Ishikawa (cell line): ENCODE data around the gene BMP10.

ENCODE experiments used
- CEBPB ChIP-seq: IDR thresholded peaks from 2 replicates; pipeline ENCODE4 v1.6.1; 2012
- CREB1 ChIP-seq: IDR thresholded peaks from 2 replicates; pipeline ENCODE4 v1.6.1; 2012; ENCODE audit warnings: low read depth
- EGR1 ChIP-seq: IDR thresholded peaks from 2 replicates; pipeline ENCODE4 v1.6.1; 2012
- EP300 ChIP-seq: IDR thresholded peaks from 2 replicates; pipeline ENCODE4 v1.6.1; 2012; ENCODE audit warnings: borderline replicate concordance
- FOXM1 ChIP-seq: IDR thresholded peaks from 2 replicates; pipeline ENCODE4 v1.6.1; 2012; ENCODE audit warnings: low read depth, borderline replicate concordance
- NFIC ChIP-seq: IDR thresholded peaks from 2 replicates; pipeline ENCODE4 v1.6.1; 2012
- RAD21 ChIP-seq: IDR thresholded peaks from 2 replicates; pipeline ENCODE4 v1.6.1; 2012; ENCODE audit warnings: low read depth
- TAF1 ChIP-seq: IDR thresholded peaks from 2 replicates; pipeline ENCODE4 v1.6.1; 2012; ENCODE audit warnings: low read depth, mild to moderate bottlenecking
- TCF12 ChIP-seq: IDR thresholded peaks from 2 replicates; pipeline ENCODE4 v1.6.1; 2012; ENCODE audit warnings: low read depth
- TEAD4 ChIP-seq: IDR thresholded peaks from 2 replicates; pipeline ENCODE4 v1.6.1; 2012
- YY1 ChIP-seq: IDR thresholded peaks from 2 replicates; pipeline ENCODE4 v1.6.1; 2012; ENCODE audit warnings: low read depth
- ZBTB7A ChIP-seq: IDR thresholded peaks from 2 replicates; pipeline ENCODE4 v1.6.1; 2012; ENCODE audit warnings: low read depth
- TF ChIP-seq, protein P1 (sequence below): IDR thresholded peaks from 2 replicates; pipeline ENCODE4 v1.6.1; 2012; ENCODE audit warnings: low read depth, mild to moderate bottlenecking
- TF ChIP-seq, protein P2 (sequence below): IDR thresholded peaks from 2 replicates; pipeline ENCODE4 v1.6.1; 2012
- TF ChIP-seq, protein P3 (sequence below): IDR thresholded peaks from 2 replicates; pipeline ENCODE4 v1.6.1; 2012

Gene BMP10

DNA sequence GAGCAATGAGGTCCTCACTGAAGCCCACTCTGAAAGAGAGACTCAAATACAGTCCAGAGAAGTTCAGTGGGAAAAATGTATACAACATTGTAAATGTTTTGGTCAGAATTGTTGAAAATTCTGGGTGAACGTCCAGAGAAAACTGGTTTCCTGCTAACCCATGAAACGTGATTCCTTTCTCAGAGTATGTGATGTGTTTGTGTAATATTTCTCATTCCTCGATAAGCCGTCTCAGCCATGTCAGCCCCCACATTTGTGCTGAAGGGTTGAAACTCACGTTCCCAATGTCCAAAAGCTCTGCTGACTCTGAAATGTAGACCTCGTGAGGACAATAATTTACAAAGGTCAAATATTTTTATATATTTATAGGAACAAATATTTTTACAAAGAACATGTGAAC is 51.6 kb downstream of the BMP10 start:
- TF ChIP-seq YY1 (no peak), EGR1 (no peak), ZBTB7A (no peak), TAF1 (no peak), CEBPB (no peak), NFIC (no peak), EP300 (no peak), TEAD4 (no peak), TCF12 (no peak), CREB1 (no peak)
- TF ChIP-seq, protein P1, sequence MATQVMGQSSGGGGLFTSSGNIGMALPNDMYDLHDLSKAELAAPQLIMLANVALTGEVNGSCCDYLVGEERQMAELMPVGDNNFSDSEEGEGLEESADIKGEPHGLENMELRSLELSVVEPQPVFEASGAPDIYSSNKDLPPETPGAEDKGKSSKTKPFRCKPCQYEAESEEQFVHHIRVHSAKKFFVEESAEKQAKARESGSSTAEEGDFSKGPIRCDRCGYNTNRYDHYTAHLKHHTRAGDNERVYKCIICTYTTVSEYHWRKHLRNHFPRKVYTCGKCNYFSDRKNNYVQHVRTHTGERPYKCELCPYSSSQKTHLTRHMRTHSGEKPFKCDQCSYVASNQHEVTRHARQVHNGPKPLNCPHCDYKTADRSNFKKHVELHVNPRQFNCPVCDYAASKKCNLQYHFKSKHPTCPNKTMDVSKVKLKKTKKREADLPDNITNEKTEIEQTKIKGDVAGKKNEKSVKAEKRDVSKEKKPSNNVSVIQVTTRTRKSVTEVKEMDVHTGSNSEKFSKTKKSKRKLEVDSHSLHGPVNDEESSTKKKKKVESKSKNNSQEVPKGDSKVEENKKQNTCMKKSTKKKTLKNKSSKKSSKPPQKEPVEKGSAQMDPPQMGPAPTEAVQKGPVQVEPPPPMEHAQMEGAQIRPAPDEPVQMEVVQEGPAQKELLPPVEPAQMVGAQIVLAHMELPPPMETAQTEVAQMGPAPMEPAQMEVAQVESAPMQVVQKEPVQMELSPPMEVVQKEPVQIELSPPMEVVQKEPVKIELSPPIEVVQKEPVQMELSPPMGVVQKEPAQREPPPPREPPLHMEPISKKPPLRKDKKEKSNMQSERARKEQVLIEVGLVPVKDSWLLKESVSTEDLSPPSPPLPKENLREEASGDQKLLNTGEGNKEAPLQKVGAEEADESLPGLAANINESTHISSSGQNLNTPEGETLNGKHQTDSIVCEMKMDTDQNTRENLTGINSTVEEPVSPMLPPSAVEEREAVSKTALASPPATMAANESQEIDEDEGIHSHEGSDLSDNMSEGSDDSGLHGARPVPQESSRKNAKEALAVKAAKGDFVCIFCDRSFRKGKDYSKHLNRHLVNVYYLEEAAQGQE = no peak
- TF ChIP-seq, protein P2, sequence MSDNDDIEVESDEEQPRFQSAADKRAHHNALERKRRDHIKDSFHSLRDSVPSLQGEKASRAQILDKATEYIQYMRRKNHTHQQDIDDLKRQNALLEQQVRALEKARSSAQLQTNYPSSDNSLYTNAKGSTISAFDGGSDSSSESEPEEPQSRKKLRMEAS = no peak
- TF ChIP-seq, protein P3, sequence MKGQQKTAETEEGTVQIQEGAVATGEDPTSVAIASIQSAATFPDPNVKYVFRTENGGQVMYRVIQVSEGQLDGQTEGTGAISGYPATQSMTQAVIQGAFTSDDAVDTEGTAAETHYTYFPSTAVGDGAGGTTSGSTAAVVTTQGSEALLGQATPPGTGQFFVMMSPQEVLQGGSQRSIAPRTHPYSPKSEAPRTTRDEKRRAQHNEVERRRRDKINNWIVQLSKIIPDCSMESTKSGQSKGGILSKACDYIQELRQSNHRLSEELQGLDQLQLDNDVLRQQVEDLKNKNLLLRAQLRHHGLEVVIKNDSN = no peak

DNA sequence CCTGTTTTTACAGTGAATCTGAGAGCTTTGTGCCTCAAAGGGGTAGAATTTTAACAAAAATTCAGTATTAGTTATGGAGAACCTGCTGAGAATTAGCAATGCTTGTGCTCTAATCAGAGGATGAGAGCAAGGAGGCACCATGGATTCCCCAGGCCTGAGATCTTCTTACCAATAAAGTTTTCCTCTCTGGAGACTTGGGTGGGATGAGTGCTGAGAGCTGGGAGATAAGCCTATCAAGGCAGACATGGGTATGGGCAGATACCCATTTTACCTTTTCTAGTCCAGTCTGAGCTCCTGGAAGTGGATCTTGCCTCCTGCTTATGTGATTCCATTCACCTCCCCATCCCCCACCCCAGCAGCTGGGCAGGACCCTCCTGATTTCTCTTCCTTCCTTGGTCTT is 53.9 kb downstream of the BMP10 start:
- no peak for TF ChIP-seq EP300
- TF ChIP-seq RAD21 = no peak
- TF ChIP-seq, protein P2 = no peak
- no peak for TF ChIP-seq YY1
- TF ChIP-seq CEBPB = no peak
- TF ChIP-seq FOXM1 = no peak
- TF ChIP-seq EGR1 = no peak
- no peak for TF ChIP-seq ZBTB7A
- TF ChIP-seq TEAD4 = no peak
- TF ChIP-seq NFIC = no peak
- TF ChIP-seq, protein P3 = no peak
- TF ChIP-seq TAF1 = no peak
- TF ChIP-seq TCF12 = no peak
- TF ChIP-seq, protein P1 = no peak
- no peak for TF ChIP-seq CREB1
